H1 (cell line): ENCODE results near the gene AADAC. TPM values are rescaled to one million over a fixed set of nuclear protein-coding genes. Genes with fewer than 3 reads are reported as not detected.

Experiments used
- CTCF ChIA-PET: fragments of 300-600 bp; sonication (Branson Sonifier 250); formaldehyde crosslinking; loops from one replicate; lab custom pipeline; 2021; ENCODE audit not compliant: partially characterized antibody; lab: Charles Lee
- POLR2A ChIA-PET: fragments of 300-600 bp; sonication (Branson Sonifier 250); formaldehyde crosslinking; loops from one replicate; lab custom pipeline; 2021; ENCODE audit warnings: inconsistent platforms; ENCODE audit not compliant: partially characterized antibody; lab: Charles Lee
- DNase-seq, 2 experiments: peaks; one replicate each; pipeline versions ENCODE4 v3.0.0 to v3.0.0-alpha.2; 2010 to 2022; ENCODE audit warnings: low spot score in 2 of 2, low read depth in 1 of 2, mixed read lengths in 1 of 2
- FAIRE-seq: peaks from 2 replicates; lab custom pipeline; 2011; peaks lifted over from hg19 to GRCh38; lab: Jason Lieb, UNC
- H2AFZ ChIP-seq: 2 replicates; pipeline ENCODE4 v1.8.1; 2012; ENCODE audit warnings: low read length, inconsistent platforms
- H2AK5ac ChIP-seq: 2 replicates; pipeline ENCODE4 v1.6.1; 2013; ENCODE audit warnings: low read depth, low read length
- H2BK120ac ChIP-seq: replicated peaks from 2 replicates; pipeline ENCODE3; 2013; ENCODE audit warnings: low read depth, low read length, inconsistent platforms
- H2BK12ac ChIP-seq: 2 replicates; pipeline ENCODE4 v1.6.1; 2013; ENCODE audit warnings: low read depth, low read length
- H2BK15ac ChIP-seq: 2 replicates; pipeline ENCODE4 v1.6.1; 2013; ENCODE audit warnings: low read length
- H2BK20ac ChIP-seq: 2 replicates; pipeline ENCODE4 v1.6.1; 2013; ENCODE audit warnings: low read length
- H2BK5ac ChIP-seq: 2 replicates; pipeline ENCODE4 v1.6.1; 2013; ENCODE audit warnings: low read depth, low read length
- H3K14ac ChIP-seq: 2 replicates; pipeline ENCODE4 v1.6.1; 2013; ENCODE audit warnings: inconsistent platforms; ENCODE audit not compliant: insufficient read length
- H3K18ac ChIP-seq: 2 replicates; pipeline ENCODE4 v1.6.1; 2013; ENCODE audit warnings: low read length; ENCODE audit errors: extremely low read depth
- H3K23ac ChIP-seq: 2 replicates; pipeline ENCODE4 v1.6.1; 2013; ENCODE audit warnings: inconsistent platforms; ENCODE audit not compliant: insufficient read length
- H3K23me2 ChIP-seq: 2 replicates; pipeline ENCODE4 v1.6.1; 2013; ENCODE audit warnings: low read depth, low read length
- H3K27ac ChIP-seq: 2 replicates; pipeline ENCODE4 v1.6.1; 2011; ENCODE audit warnings: low read depth, low read length, inconsistent platforms
- H3K27me3 ChIP-seq, 4 experiments: replicated peaks in 1 of 4; 1 replicate in 1 of 4; 2 replicates in 3 of 4; pipeline versions ENCODE4 v1.6.1 to v1.8.1; 2011 to 2013; ENCODE audit warnings: low read length in 3 of 4, mild to moderate bottlenecking in 3 of 4, inconsistent platforms in 2 of 4, mixed read lengths in 2 of 4, moderate library complexity in 1 of 4; ENCODE audit not compliant: control insufficient read depth in 3 of 4, insufficient read depth in 3 of 4; ENCODE audit errors: extremely low read depth in 1 of 4
- H3K36me3 ChIP-seq, 4 experiments: 2 replicates each; pipeline versions ENCODE4 v1.6.1 to v1.8.1; 2011 to 2013; ENCODE audit warnings: mild to moderate bottlenecking in 4 of 4, low read length in 3 of 4, moderate library complexity in 2 of 4, control low read depth in 1 of 4, inconsistent platforms in 1 of 4; ENCODE audit not compliant: insufficient read depth in 4 of 4, control insufficient read depth in 2 of 4
- H3K4ac ChIP-seq: replicated peaks from 2 replicates; pipeline ENCODE3; 2013; ENCODE audit warnings: low read length, low read depth, mixed read lengths, inconsistent platforms; ENCODE audit not compliant: insufficient read length
- H3K4me1 ChIP-seq, 4 experiments: replicated peaks in 1 of 4; 1 replicate in 1 of 4; 2 replicates in 3 of 4; pipeline versions ENCODE4 v1.6.1 to v1.8.1; 2011 to 2013; ENCODE audit warnings: low read length in 3 of 4, inconsistent platforms in 2 of 4, mixed read lengths in 1 of 4; ENCODE audit not compliant: insufficient read depth in 4 of 4, control insufficient read depth in 3 of 4
- H3K4me2 ChIP-seq, 2 experiments: 2 replicates each; pipeline versions ENCODE4 v1.6.1 to v1.8.1; 2011 to 2013; ENCODE audit warnings: low read depth in 2 of 2, low read length in 2 of 2, control low read depth in 1 of 2, inconsistent platforms in 1 of 2, mild to moderate bottlenecking in 1 of 2; ENCODE audit not compliant: insufficient read depth in 1 of 2
- H3K4me3 ChIP-seq, 4 experiments: fragments of 200-600, 300-600 bp in 1 of 4; sonication (generic), shearing (Covaris generic), sonication (Bioruptor Twin) in 1 of 4; 2 replicates each; pipeline versions ENCODE4 v1.5.1 to v1.8.1; 2011 to 2016; ENCODE audit warnings: low read length in 4 of 4, low read depth in 3 of 4, control low read depth in 2 of 4, inconsistent platforms in 2 of 4, mild to moderate bottlenecking in 2 of 4, mixed read lengths in 1 of 4, moderate library complexity in 1 of 4; ENCODE audit not compliant: insufficient read depth in 2 of 4; ENCODE audit errors: extremely low read depth in 1 of 4
- H3K56ac ChIP-seq: replicated peaks from 2 replicates; pipeline ENCODE3; 2013; ENCODE audit warnings: low read depth, mild to moderate bottlenecking, mixed read lengths, low read length, inconsistent platforms; ENCODE audit not compliant: insufficient read length
- H3K79me1 ChIP-seq: 2 replicates; pipeline ENCODE4 v1.6.1; 2013; ENCODE audit warnings: low read depth, low read length, control low read depth
- H3K79me2 ChIP-seq, 2 experiments: 2 replicates each; pipeline versions ENCODE4 v1.6.1 to v1.8.1; 2012 to 2013; ENCODE audit warnings: low read length in 2 of 2, mild to moderate bottlenecking in 2 of 2, inconsistent platforms in 1 of 2; ENCODE audit not compliant: insufficient read depth in 2 of 2, control insufficient read depth in 1 of 2
- H3K9ac ChIP-seq, 4 experiments: replicated peaks in 1 of 4; 1 replicate in 1 of 4; 2 replicates in 3 of 4; pipeline versions ENCODE4 v1.6.1 to v1.8.1; 2011 to 2013; ENCODE audit warnings: low read depth in 3 of 4, low read length in 3 of 4, control low read depth in 2 of 4, mild to moderate bottlenecking in 2 of 4, moderate library complexity in 2 of 4, inconsistent platforms in 1 of 4; ENCODE audit errors: extremely low read depth in 1 of 4
- H3K9me3 ChIP-seq, 2 experiments: 2 replicates each; pipeline versions ENCODE4 v1.6.1 to v1.8.1; 2012 to 2013; ENCODE audit warnings: mild to moderate bottlenecking in 2 of 2, moderate library complexity in 2 of 2, control low read depth in 1 of 2, inconsistent platforms in 1 of 2, low read depth in 1 of 2, low read length in 1 of 2, mixed read lengths in 1 of 2; ENCODE audit not compliant: insufficient read depth in 2 of 2
- H4K20me1 ChIP-seq, 2 experiments: replicated peaks in 1 of 2; 2 replicates each; pipeline versions ENCODE3 to v1.8.1; 2011 to 2013; ENCODE audit warnings: inconsistent platforms in 2 of 2, low read length in 2 of 2, mild to moderate bottlenecking in 1 of 2; ENCODE audit not compliant: insufficient read depth in 2 of 2, control insufficient read depth in 1 of 2
- H4K5ac ChIP-seq: 2 replicates; pipeline ENCODE4 v1.6.1; 2013; ENCODE audit warnings: low read length, low read depth, mixed read lengths, inconsistent platforms; ENCODE audit not compliant: insufficient read length
- H4K8ac ChIP-seq: 2 replicates; pipeline ENCODE4 v1.8.0; 2013; ENCODE audit warnings: mild to moderate bottlenecking, moderate library complexity, low read length, inconsistent platforms; ENCODE audit not compliant: insufficient read depth; ENCODE audit errors: extremely low read depth
- H4K91ac ChIP-seq: replicated peaks from 2 replicates; pipeline ENCODE3; 2013; ENCODE audit warnings: low read length, mixed read lengths, inconsistent platforms; ENCODE audit not compliant: insufficient read length
- ASH2L ChIP-seq: fragments of 200-600, 300-600 bp; sonication (generic); IDR thresholded peaks from one replicate; pipeline ENCODE4 v1.7.1; 2017; ENCODE audit warnings: low read length
- GABPA ChIP-seq: IDR thresholded peaks from 2 replicates; pipeline ENCODE4 v1.6.1; 2011; ENCODE audit warnings: mild to moderate bottlenecking, low read length, moderate library complexity, borderline replicate concordance; ENCODE audit not compliant: insufficient read depth
- JUN ChIP-seq: IDR thresholded peaks from 2 replicates; pipeline ENCODE4 v1.6.1; 2011; ENCODE audit warnings: low read depth, mild to moderate bottlenecking, improper control_type of control experiment, low read length
- NRF1 ChIP-seq: IDR thresholded peaks from 2 replicates; pipeline ENCODE4 v1.6.1; 2011; ENCODE audit warnings: mild to moderate bottlenecking, low read depth, low read length, improper control_type of control experiment
- SIN3A ChIP-seq, 2 experiments: IDR thresholded peaks in 1 of 2; conservative IDR thresholded peaks in 1 of 2; 2 replicates each; pipeline ENCODE4 v1.6.1; 2011 to 2012; ENCODE audit warnings: low read length in 2 of 2, improper control_type of control experiment in 1 of 2, low read depth in 1 of 2, mild to moderate bottlenecking in 1 of 2
- SRF ChIP-seq: IDR thresholded peaks from 2 replicates; pipeline ENCODE4 v1.6.1; 2011; ENCODE audit warnings: mild to moderate bottlenecking, low read depth, low read length, moderate library complexity
- WGBS, 2 experiments: shearing (Covaris generic) in 1 of 2; methylation state at CpG; one replicate each; pipeline versions ENCODE4 v1.1.6 to v1.1.7; 2013 to 2015; ENCODE audit warnings: low lambda C conversion rate in 2 of 2, mixed read lengths in 2 of 2, inconsistent platforms in 1 of 2, low coverage in 1 of 2, missing lambda C conversion rate in 1 of 2; ENCODE audit not compliant: insufficient replicate concordance in 2 of 2, insufficient coverage in 1 of 2, insufficient read length in 1 of 2; ENCODE audit errors: extremely low coverage in 1 of 2, missing lambda C conversion rate in 1 of 2; 5-methylcytosine and 5-hydroxymethylcytosine counted together
- polyA plus RNA-seq, 7 experiments: library from polyadenylated mRNA; depleted of rRNA in 3 of 7; stranded (reverse) in 5 of 7; unstranded in 2 of 7; fragments of >200 nt in 5 of 7; fragments of 200-250 nt in 2 of 7; gene quantifications; 1 replicate in 5 of 7; 2 replicates in 1 of 7; 4 replicates in 1 of 7; pipeline versions ENCODE4 v1.2.1 to v1.2.3, GENCODE V29; 2011 to 2013; ENCODE audit warnings: missing spikeins in 2 of 7, mixed read lengths in 2 of 7
- total RNA-seq: library from RNA; stranded (reverse); fragmentation: NEBNext Ultra II Directional; extraction: Animal tissue kit (Norgen Biotek cat#: 25700); gene quantifications from 2 replicates; pipeline ENCODE4 v1.2.1, GENCODE V29; 2021

AADAC gene
- total and polyA plus RNA-seq, 2 of the 8 experiments (the other 6 are each of a cell fraction or from before 2014, with no cell fraction given): not detected

GRCh38 chr3:151798466-151798865 lies 15.4 kb upstream of the AADAC start:
- H3K79me1 ChIP-seq: no peaks in the 10 kb centered on the region
- H3K27ac ChIP-seq: no peak overlapping the region
- H2BK20ac ChIP-seq: no peak overlapping the region
- no peak overlapping the region for H3K4me2 ChIP-seq
- no peak overlapping the region for H4K8ac ChIP-seq
- H2BK5ac ChIP-seq: no peak overlapping the region
- no peak overlapping the region for H3K56ac ChIP-seq
- no peaks in the 10 kb centered on the region for H3K9me3 ChIP-seq
- H2AFZ ChIP-seq: no peak overlapping the region
- H2BK12ac ChIP-seq: no peak overlapping the region
- H3K79me2 ChIP-seq: no peaks in the 10 kb centered on the region
- H3K18ac ChIP-seq: no peak overlapping the region
- H3K4me3 ChIP-seq: no peak overlapping the region
- POLR2A ChIA-PET: no interaction called here
- H3K23ac ChIP-seq: no peak overlapping the region
- no peak overlapping the region for H4K91ac ChIP-seq
- H3K14ac ChIP-seq: no peak overlapping the region
- no peak overlapping the region for H2BK15ac ChIP-seq
- FAIRE-seq: no peak
- H3K36me3 ChIP-seq: no peaks in the 10 kb centered on the region
- no peaks in the 10 kb centered on the region for H4K20me1 ChIP-seq
- H3K4ac ChIP-seq: no peak overlapping the region
- no peaks in the 10 kb centered on the region for H3K23me2 ChIP-seq
- no peak overlapping the region for H3K9ac ChIP-seq
- H2AK5ac ChIP-seq: no peak overlapping the region
- CTCF ChIA-PET: no interaction called here
- H4K5ac ChIP-seq: no peak overlapping the region
- no peaks in the 10 kb centered on the region for H3K27me3 ChIP-seq
- H3K4me1 ChIP-seq: no peaks in the 10 kb centered on the region
- H2BK120ac ChIP-seq: no peak overlapping the region
- TF ChIP-seq GABPA (no peak), JUN (no peak), SIN3A (conservative IDR thresholded peaks at IDR 0.05 in 1 of 2, IDR thresholded peaks at IDR 0.05 in 1 of 2; ENCODE audit: low read depth in 1 of 2, low read length in 2 of 2) (no peak), NRF1 (no peak), ASH2L (no peak), SRF (no peak)
- no peak for DNase-seq
- WGBS, 2 experiments: 91% methylated on average over 2 of the region's 2 CpGs; no CpG with 5 or more reads in 1 of the 2 experiments
